ENCODE measurements around the gene POLR2I. TPM values are rescaled to one million over a fixed set of nuclear protein-coding genes. Genes with fewer than 3 reads are reported as not detected.
A peak's percentile ranks its signal among the peaks of the same experiment; 100 is the strongest.

Gene POLR2I
- total and polyA plus RNA-seq, 2 of the 13 experiments (the other 11 are each of a cell fraction or from before 2014, with no cell fraction given): 40.5 to 104 TPM

DNA sequence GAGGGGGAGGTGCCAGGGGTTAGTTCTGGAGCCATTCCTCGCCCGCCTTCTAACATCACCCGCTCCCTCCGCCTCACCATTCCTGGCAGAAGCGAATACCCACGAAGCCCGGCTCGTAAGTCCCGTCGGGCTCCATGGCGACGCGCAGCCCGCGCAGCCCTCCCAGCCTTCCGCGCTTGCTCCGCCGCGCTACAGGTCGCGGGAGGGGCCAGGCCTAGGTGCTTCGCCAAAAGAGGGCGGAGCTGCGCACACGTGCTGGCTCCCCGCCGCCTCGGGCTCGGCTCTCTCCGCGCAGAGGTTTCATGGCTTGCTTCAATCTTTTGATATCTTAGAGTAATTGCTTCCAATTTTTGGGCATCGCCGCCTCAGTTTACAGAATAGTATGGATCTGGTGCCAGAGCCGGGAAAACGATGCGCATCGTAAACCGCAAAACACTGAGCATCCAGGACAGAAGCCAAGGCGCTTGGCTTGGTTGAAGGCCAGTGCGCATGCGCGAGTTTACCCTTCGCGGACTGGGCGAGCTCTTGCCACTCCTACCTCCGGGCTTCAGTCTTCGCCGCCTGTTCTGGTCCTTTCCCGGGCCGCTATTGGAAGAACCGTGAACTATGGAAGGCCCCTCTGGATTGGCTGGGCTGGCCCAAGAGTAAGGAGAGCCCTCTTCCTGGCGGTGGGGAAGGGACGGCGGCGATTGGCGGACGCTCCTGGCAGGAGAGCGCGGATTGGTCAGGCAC lies at the start of gene POLR2I (continued):
- TF ChIP-seq, protein P1, sequence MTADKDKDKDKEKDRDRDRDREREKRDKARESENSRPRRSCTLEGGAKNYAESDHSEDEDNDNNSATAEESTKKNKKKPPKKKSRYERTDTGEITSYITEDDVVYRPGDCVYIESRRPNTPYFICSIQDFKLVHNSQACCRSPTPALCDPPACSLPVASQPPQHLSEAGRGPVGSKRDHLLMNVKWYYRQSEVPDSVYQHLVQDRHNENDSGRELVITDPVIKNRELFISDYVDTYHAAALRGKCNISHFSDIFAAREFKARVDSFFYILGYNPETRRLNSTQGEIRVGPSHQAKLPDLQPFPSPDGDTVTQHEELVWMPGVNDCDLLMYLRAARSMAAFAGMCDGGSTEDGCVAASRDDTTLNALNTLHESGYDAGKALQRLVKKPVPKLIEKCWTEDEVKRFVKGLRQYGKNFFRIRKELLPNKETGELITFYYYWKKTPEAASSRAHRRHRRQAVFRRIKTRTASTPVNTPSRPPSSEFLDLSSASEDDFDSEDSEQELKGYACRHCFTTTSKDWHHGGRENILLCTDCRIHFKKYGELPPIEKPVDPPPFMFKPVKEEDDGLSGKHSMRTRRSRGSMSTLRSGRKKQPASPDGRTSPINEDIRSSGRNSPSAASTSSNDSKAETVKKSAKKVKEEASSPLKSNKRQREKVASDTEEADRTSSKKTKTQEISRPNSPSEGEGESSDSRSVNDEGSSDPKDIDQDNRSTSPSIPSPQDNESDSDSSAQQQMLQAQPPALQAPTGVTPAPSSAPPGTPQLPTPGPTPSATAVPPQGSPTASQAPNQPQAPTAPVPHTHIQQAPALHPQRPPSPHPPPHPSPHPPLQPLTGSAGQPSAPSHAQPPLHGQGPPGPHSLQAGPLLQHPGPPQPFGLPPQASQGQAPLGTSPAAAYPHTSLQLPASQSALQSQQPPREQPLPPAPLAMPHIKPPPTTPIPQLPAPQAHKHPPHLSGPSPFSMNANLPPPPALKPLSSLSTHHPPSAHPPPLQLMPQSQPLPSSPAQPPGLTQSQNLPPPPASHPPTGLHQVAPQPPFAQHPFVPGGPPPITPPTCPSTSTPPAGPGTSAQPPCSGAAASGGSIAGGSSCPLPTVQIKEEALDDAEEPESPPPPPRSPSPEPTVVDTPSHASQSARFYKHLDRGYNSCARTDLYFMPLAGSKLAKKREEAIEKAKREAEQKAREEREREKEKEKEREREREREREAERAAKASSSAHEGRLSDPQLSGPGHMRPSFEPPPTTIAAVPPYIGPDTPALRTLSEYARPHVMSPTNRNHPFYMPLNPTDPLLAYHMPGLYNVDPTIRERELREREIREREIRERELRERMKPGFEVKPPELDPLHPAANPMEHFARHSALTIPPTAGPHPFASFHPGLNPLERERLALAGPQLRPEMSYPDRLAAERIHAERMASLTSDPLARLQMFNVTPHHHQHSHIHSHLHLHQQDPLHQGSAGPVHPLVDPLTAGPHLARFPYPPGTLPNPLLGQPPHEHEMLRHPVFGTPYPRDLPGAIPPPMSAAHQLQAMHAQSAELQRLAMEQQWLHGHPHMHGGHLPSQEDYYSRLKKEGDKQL (CRISPR knock-in tag; IDR thresholded peaks at IDR 0.05; ENCODE audit: low read depth): no peak
- TF ChIP-seq, protein P2, sequence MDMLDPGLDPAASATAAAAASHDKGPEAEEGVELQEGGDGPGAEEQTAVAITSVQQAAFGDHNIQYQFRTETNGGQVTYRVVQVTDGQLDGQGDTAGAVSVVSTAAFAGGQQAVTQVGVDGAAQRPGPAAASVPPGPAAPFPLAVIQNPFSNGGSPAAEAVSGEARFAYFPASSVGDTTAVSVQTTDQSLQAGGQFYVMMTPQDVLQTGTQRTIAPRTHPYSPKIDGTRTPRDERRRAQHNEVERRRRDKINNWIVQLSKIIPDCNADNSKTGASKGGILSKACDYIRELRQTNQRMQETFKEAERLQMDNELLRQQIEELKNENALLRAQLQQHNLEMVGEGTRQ (IDR thresholded peaks at IDR 0.05; ENCODE audit: low read depth, low read length): peak; percentile 45
- TF ChIP-seq, protein P2 (CRISPR knock-in tag; IDR thresholded peaks at IDR 0.05; ENCODE audit: borderline replicate concordance): no peak
- TF ChIP-seq ZNF124 (CRISPR knock-in tag; IDR thresholded peaks at IDR 0.05) (peak; percentile 51; the same call in 1 of the 2 replicates), REXO4 (CRISPR knock-in tag; IDR thresholded peaks at IDR 0.05; ENCODE audit: borderline replicate concordance) (peak; percentile 68; the same call in 1 of the 2 replicates), SMC3 (IDR thresholded peaks at IDR 0.05; ENCODE audit: low read length) (no peak), KLF15 (CRISPR knock-in tag; IDR thresholded peaks at IDR 0.05; ENCODE audit: borderline replicate concordance) (0 out of 2 replicates have a peak, but pooled peaks have one; percentile 87), BORCS8-MEF2B (CRISPR knock-in tag; IDR thresholded peaks at IDR 0.05) (peak; percentile 93), NBN (conservative IDR thresholded peaks at IDR 0.05) (no peak), CAMTA2 (CRISPR knock-in tag; IDR thresholded peaks at IDR 0.05; ENCODE audit: borderline replicate concordance) (0 out of 2 replicates have a peak, but pooled peaks have one; percentile 78), ZNF616 (CRISPR knock-in tag; IDR thresholded peaks at IDR 0.05; ENCODE audit: low read depth) (no peak), ZNF230 (CRISPR knock-in tag; IDR thresholded peaks at IDR 0.05) (peak; percentile 96), ZNF235 (CRISPR knock-in tag; IDR thresholded peaks at IDR 0.05; ENCODE audit: borderline replicate concordance) (peak; percentile 40; the same call in 1 of the 2 replicates)
- TF ChIP-seq, protein P3, sequence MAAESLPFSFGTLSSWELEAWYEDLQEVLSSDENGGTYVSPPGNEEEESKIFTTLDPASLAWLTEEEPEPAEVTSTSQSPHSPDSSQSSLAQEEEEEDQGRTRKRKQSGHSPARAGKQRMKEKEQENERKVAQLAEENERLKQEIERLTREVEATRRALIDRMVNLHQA (CRISPR knock-in tag; IDR thresholded peaks at IDR 0.05): no peak
- TF ChIP-seq, protein P4, sequence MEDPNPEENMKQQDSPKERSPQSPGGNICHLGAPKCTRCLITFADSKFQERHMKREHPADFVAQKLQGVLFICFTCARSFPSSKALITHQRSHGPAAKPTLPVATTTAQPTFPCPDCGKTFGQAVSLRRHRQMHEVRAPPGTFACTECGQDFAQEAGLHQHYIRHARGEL (CRISPR knock-in tag; IDR thresholded peaks at IDR 0.05): no peak
- TF ChIP-seq, protein P5, sequence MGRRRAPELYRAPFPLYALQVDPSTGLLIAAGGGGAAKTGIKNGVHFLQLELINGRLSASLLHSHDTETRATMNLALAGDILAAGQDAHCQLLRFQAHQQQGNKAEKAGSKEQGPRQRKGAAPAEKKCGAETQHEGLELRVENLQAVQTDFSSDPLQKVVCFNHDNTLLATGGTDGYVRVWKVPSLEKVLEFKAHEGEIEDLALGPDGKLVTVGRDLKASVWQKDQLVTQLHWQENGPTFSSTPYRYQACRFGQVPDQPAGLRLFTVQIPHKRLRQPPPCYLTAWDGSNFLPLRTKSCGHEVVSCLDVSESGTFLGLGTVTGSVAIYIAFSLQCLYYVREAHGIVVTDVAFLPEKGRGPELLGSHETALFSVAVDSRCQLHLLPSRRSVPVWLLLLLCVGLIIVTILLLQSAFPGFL (CRISPR knock-in tag; IDR thresholded peaks at IDR 0.05): no peak
